K562 (cell line): ENCODE measurements around the gene OR2AT4. TPM values are rescaled to one million over a fixed set of nuclear protein-coding genes. Genes with fewer than 3 reads are reported as not detected.
A peak's percentile ranks its signal among the peaks of the same experiment; 100 is the strongest.

Source experiments
- ATAC-seq: fragments of 200-7000 bp; cut with Tn5 transposase; 3 replicates; pipeline ENCODE4 v1.9.1; 2020; ENCODE audit warnings: moderate library complexity
- BruUV-seq: library from RNA; stranded (reverse); fragments of 400-500 nt; replicated peaks from 2 replicates; lab custom pipeline; 2021; lab: Mats Ljungman, UMichigan
- CTCF ChIA-PET: fragments of 300-600 bp; formaldehyde crosslinking; extraction: SDS; loops from one replicate; lab custom pipeline; 2021; ENCODE audit warnings: low intra/inter-chr PET ratio; lab: Yijun Ruan, JAX
- POLR2A ChIA-PET: fragments of 300-600, 350-650 bp; sonication (Branson Sonifier 250); formaldehyde crosslinking; extraction: SDS; loops from one replicate; lab custom pipeline; 2021; ENCODE audit warnings: antibody characterized with exemption, inconsistent platforms; lab: Yijun Ruan, JAX
- DNase-seq, 4 experiments: peaks; one replicate each; pipeline versions ENCODE4 v3.0.0 to v3.0.0-alpha.2; 2011 to 2018; ENCODE audit warnings: low spot score in 3 of 4, mixed read lengths in 3 of 4; ENCODE audit errors: extremely low read depth in 1 of 4
- FAIRE-seq: peaks from 2 replicates; lab custom pipeline; 2011; peaks lifted over from hg19 to GRCh38; lab: Jason Lieb, UNC
- H2AFZ ChIP-seq: 2 replicates; pipeline ENCODE4 v1.6.0; 2011; ENCODE audit warnings: low read depth, low read length, control low read depth, inconsistent platforms
- H3K27ac ChIP-seq: fragments of 200-600 bp; 3 replicates; pipeline ENCODE4 v1.8.0; 2011; ENCODE audit warnings: low read depth, mild to moderate bottlenecking, control low read depth, inconsistent platforms, low read length, moderate library complexity, mixed read lengths; ENCODE audit errors: extremely low read depth
- H3K27me3 ChIP-seq, 2 experiments: fragments of 300-600 bp in 1 of 2; 2 replicates in 1 of 2; 3 replicates in 1 of 2; pipeline versions ENCODE4 v1.6.0 to v1.8.0; 2011; ENCODE audit warnings: inconsistent platforms in 2 of 2, low read length in 2 of 2, mild to moderate bottlenecking in 1 of 2, mixed read lengths in 1 of 2, moderate library complexity in 1 of 2; ENCODE audit not compliant: control insufficient read depth in 2 of 2, insufficient read depth in 2 of 2
- H3K36me3 ChIP-seq: fragments of 300-600 bp; 3 replicates; pipeline ENCODE4 v1.8.0; 2011; ENCODE audit warnings: mild to moderate bottlenecking, low read length, inconsistent platforms; ENCODE audit not compliant: control insufficient read depth, insufficient read depth
- H3K4me1 ChIP-seq, 2 experiments: fragments of 200-600 bp in 1 of 2; replicated peaks in 1 of 2; 2 replicates in 1 of 2; 3 replicates in 1 of 2; pipeline versions ENCODE4 v1.5.1 to v1.8.0; 2011; ENCODE audit warnings: inconsistent platforms in 2 of 2, low read length in 2 of 2, mild to moderate bottlenecking in 1 of 2, mixed read lengths in 1 of 2, moderate library complexity in 1 of 2; ENCODE audit not compliant: control insufficient read depth in 2 of 2, insufficient read depth in 2 of 2
- H3K4me2 ChIP-seq: 2 replicates; pipeline ENCODE4 v1.6.1; 2011; ENCODE audit warnings: low read length, control low read depth, inconsistent platforms, mixed read lengths; ENCODE audit not compliant: insufficient read depth
- H3K4me3 ChIP-seq: fragments of 200-600 bp; sonication (generic), shearing (Covaris generic); 2 replicates; pipeline ENCODE4 v1.5.1; 2016; ENCODE audit warnings: control low read depth, inconsistent platforms
- H3K79me2 ChIP-seq: fragments of 200-600 bp; 3 replicates; pipeline ENCODE4 v1.8.0; 2011; ENCODE audit warnings: low read length, inconsistent platforms; ENCODE audit not compliant: control insufficient read depth, insufficient read depth
- H3K9ac ChIP-seq, 2 experiments: 2 replicates each; pipeline versions ENCODE4 v1.6.0 to v1.6.1; 2011; ENCODE audit warnings: low read depth in 2 of 2, low read length in 2 of 2, control low read depth in 1 of 2, inconsistent platforms in 1 of 2, mild to moderate bottlenecking in 1 of 2, mixed read lengths in 1 of 2; ENCODE audit not compliant: insufficient read depth in 1 of 2
- H3K9me1 ChIP-seq: one replicate; pipeline ENCODE4 v1.6.0; 2011; ENCODE audit warnings: inconsistent platforms, mild to moderate bottlenecking, low read length, moderate library complexity; ENCODE audit not compliant: control insufficient read depth, insufficient read depth
- H3K9me3 ChIP-seq: replicated peaks from 2 replicates; pipeline ENCODE4 v1.5.1; 2011; ENCODE audit warnings: low read depth, low read length, inconsistent platforms; ENCODE audit not compliant: control insufficient read depth, insufficient read depth
- H4K20me1 ChIP-seq: replicated peaks from 2 replicates; pipeline ENCODE4 v1.6.1; 2011; ENCODE audit warnings: low read length, inconsistent platforms, mixed read lengths; ENCODE audit not compliant: control insufficient read depth, insufficient read depth
- CTBP1 ChIP-seq: fragments of 450-650 bp; IDR thresholded peaks from 2 replicates; pipeline ENCODE4 v1.6.1; 2016; ENCODE audit warnings: borderline replicate concordance
- ERF ChIP-seq: fragments of 450-650 bp; formaldehyde crosslinking; IDR thresholded peaks from 2 replicates; pipeline ENCODE4 v1.4.0; 2020; ENCODE audit warnings: mild to moderate bottlenecking, mixed read lengths
- MCM5 ChIP-seq: fragments of 450-650 bp; IDR thresholded peaks from 2 replicates; pipeline ENCODE4 v1.6.1; 2016; ENCODE audit warnings: low read depth
- PML ChIP-seq: IDR thresholded peaks from 2 replicates; pipeline ENCODE4 v1.6.1; 2012; ENCODE audit warnings: low read length, inconsistent platforms
- TCF3 ChIP-seq: sonication (generic); formaldehyde crosslinking; IDR thresholded peaks from 2 replicates; pipeline ENCODE4 v1.4.0; 2020; ENCODE audit warnings: mild to moderate bottlenecking, missing genetic modification reagents
- TEAD1 ChIP-seq, 2 experiments: fragments of 450-650 bp in 1 of 2; sonication (generic) in 1 of 2; formaldehyde crosslinking; IDR thresholded peaks; 2 replicates each; pipeline versions ENCODE4 v1.4.0 to v1.8.0; 2020 to 2022; ENCODE audit warnings: mild to moderate bottlenecking in 2 of 2, missing genetic modification reagents in 1 of 2
- WGBS: fragments of 100-300 bp; shearing (Covaris generic); methylation state at CpG from one replicate; pipeline ENCODE4 v1.1.6; 2016; ENCODE audit warnings: low coverage, mixed read lengths; ENCODE audit not compliant: insufficient coverage; ENCODE audit errors: missing lambda C conversion rate; 5-methylcytosine and 5-hydroxymethylcytosine counted together
- in situ Hi-C: fragments of 300-500 bp; cut with MboI; formaldehyde crosslinking; loops from 4 replicates; pipeline ENCODE4 v1.15.0; 2018; ENCODE audit warnings: inconsistent platforms, mixed read lengths
- intact Hi-C: fragments of 100-400 bp; cut with micrococcal nuclease; formaldehyde crosslinking; loops from 2 replicates; pipeline ENCODE4 v1.14.2; 2022
- polyA plus RNA-seq, 8 experiments: library from polyadenylated mRNA; depleted of rRNA in 4 of 8; stranded (reverse) in 5 of 8; unstranded in 3 of 8; fragments of >200 nt; fragmentation: Nextera tagmentation in 2 of 8; fragmentation: Illumina TruSeq in 1 of 8; extraction: Ambion mirVana in 2 of 8; extraction: Trizol in 1 of 8; gene quantifications; 2 replicates each; pipeline versions ENCODE4 v1.2.1 to v1.2.3, GENCODE V29; 2011 to 2014; ENCODE audit warnings: inconsistent platforms in 1 of 8, missing spikeins in 1 of 8
- total RNA-seq, 7 experiments: library from RNA; depleted of rRNA in 6 of 7; stranded (reverse); fragments of >200 nt in 6 of 7; fragmentation: Illumina TruSeq in 2 of 7; extraction: Trizol in 2 of 7; gene quantifications; 2 replicates each; pipeline versions ENCODE4 v1.2.1 to v1.2.3, GENCODE V29; 2011 to 2021; ENCODE audit warnings: low replicate concordance in 1 of 7
- TF ChIP-seq, protein P1 (sequence below): IDR thresholded peaks from 2 replicates; pipeline ENCODE4 v1.6.1; 2016; ENCODE audit warnings: missing genetic modification characterization, missing compliant biosample characterization

OR2AT4 gene
- total and polyA plus RNA-seq, 9 of the 15 experiments (the other 6 are each of a cell fraction or from before 2014, with no cell fraction given), result 0.86 to 3.1 (median 2.0) TPM

- ATAC-seq, result no peak
- 79% methylated on average over 3 of the region's 3 CpGs for WGBS
- Histone ChIP-seq H3K4me1 (no peaks in the 10 kb centered on the region), H3K4me2 (no peak overlapping the region), H2AFZ (no peak overlapping the region), H3K79me2 (no peaks in the 10 kb centered on the region)
- POLR2A ChIA-PET, result interaction anchor here (0.6 to 1.1 kb wide), 2 partner anchors 13 to 116 kb away, joined by 3 read pairs; no protein-coding TSS in a partner anchor
- TF ChIP-seq ERF (CRISPR knock-in tag), result no peak
- TF ChIP-seq, protein P1, sequence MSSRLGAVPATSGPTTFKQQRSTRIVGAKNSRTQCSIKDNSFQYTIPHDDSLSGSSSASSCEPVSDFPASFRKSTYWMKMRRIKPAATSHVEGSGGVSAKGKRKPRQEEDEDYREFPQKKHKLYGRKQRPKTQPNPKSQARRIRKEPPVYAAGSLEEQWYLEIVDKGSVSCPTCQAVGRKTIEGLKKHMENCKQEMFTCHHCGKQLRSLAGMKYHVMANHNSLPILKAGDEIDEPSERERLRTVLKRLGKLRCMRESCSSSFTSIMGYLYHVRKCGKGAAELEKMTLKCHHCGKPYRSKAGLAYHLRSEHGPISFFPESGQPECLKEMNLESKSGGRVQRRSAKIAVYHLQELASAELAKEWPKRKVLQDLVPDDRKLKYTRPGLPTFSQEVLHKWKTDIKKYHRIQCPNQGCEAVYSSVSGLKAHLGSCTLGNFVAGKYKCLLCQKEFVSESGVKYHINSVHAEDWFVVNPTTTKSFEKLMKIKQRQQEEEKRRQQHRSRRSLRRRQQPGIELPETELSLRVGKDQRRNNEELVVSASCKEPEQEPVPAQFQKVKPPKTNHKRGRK (tag), result peak; percentile 77
- no peak for TF ChIP-seq PML
- no peak for TF ChIP-seq TCF3 (CRISPR knock-in tag)
- no peak for TF ChIP-seq MCM5
- no peak for TF ChIP-seq CTBP1
- no peak for TF ChIP-seq TEAD1 (CRISPR knock-in tag; IDR thresholded peaks at IDR 0.05)
- TF ChIP-seq, all 486 proteins: peak for 1
- in situ Hi-C loops, result no loop called here
- no peak overlapping the region for H3K4me3 ChIP-seq
- H3K36me3 ChIP-seq, result no peaks in the 10 kb centered on the region
- no peaks in the 10 kb centered on the region for H3K9me1 ChIP-seq
- DNase-seq (no peak), FAIRE-seq (no peak)
- H3K9ac ChIP-seq, result no peak overlapping the region
- intact Hi-C loops, result no loop called here
- H4K20me1 ChIP-seq, result no peaks in the 10 kb centered on the region
- no peaks in the 10 kb centered on the region for H3K27me3 ChIP-seq
- no peak overlapping the region for H3K27ac ChIP-seq
- no peaks in the 10 kb centered on the region for H3K9me3 ChIP-seq
- BruUV-seq, result no TSS peak
- CTCF ChIA-PET, result no interaction called here
Measured at GRCh38 chr11:75132080-75132479, 35.4 kb upstream of the OR2AT4 start.
